WI38 (cell line): Measurements from ENCODE around the gene SPATA31D1.

Experiments used
- H3K4me3 ChIP-seq: 2 replicates; pipeline ENCODE4 v1.5.1; 2011; ENCODE audit warnings: low read depth, mild to moderate bottlenecking, control low read depth, low read length
- CTCF ChIP-seq: IDR thresholded peaks from 2 replicates; pipeline ENCODE4 v1.5.1; 2012; ENCODE audit warnings: low read depth, mild to moderate bottlenecking, control low read depth, low read length

Gene SPATA31D1

DNA sequence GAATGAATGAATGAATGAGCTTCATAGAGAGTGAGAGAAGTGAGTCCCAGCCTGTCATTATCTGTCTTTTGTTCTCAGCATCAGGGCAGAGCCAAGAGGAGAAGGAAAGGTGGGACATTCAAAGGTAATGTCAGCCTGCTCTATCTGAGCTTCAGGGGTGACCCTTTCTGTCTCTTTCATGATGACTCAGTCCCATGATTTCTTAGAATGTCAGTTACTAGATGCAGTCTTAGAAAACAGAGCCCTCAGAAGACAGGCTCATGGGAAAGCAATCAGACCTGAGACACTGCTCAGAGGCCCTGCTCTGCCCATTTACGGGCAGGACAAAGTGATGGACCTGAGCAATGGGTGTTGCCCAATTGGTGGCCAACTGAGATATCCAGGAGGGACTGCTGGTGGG lies 1.1 kb downstream of the SPATA31D1 start:
- no peak overlapping the region for H3K4me3 ChIP-seq
- no peak for TF ChIP-seq CTCF

- H3K4me3 ChIP-seq, result no peak overlapping the region
- no peak for TF ChIP-seq CTCF
Measured at GRCh38 chr9:81993656-81994055, 5.1 kb downstream of the SPATA31D1 start.

DNA sequence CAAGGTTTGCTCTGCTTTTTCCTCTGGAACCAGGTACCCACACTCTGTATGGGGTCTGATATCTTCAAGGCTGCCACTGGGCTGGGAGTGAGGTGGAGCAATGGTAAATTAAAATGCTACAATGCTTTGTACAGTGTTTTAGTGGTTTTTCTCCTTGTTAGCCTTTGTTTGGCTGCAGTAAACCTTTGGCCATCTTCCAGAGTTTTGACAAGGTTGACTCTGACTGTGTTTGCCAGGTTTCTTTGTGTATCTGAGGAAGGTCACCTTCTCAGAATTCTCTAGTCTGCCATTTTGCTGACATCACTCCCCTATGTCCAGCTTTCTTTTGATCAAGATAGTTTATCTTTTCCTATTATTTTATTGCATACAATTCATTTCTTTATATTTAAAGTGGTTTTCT lies 11.2 kb downstream of the SPATA31D1 start:
- no peak for TF ChIP-seq CTCF
- no peak overlapping the region for H3K4me3 ChIP-seq

DNA sequence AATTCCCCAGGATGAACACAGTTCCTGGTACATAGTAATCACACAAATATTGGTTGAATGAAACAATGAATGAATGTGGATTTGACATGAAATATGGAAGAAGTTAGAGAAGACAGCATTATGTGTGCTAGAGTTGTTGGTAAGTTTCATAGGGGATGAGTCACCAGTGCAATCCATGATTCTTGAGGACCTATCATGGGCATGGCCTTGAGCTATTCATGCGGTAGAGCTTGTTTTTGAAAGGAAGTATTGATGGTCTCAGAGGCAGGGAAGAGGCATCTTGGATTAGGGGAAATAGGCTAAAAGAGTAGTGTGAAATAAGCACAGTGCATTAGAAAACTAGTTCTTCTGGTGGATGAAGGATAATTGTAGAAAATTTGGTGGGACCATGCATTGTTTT lies 22.1 kb downstream of the SPATA31D1 start:
- no peak overlapping the region for H3K4me3 ChIP-seq
- TF ChIP-seq CTCF, result no peak

GRCh38 chr9:82011133-82011532 lies 22.6 kb downstream of the SPATA31D1 start:
- no peak overlapping the region for H3K4me3 ChIP-seq
- TF ChIP-seq CTCF, result no peak

DNA sequence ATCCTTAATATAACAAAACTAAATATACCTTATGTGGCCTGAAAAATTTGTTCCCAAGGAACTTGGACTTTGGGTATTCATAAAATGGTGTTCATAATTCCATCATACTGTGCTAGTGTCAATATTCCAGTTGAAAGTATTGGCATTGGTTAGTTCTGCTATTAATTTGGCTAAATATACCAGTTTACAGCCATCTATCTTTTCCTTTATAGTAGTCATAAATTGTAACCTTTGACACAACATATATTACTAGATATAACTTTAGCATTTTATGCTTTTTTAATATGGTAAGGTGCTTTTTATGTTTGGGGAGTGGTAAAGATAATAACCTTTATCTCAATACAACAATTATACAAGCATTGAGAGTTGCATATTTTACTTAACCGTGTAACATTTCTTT lies 23.7 kb downstream of the SPATA31D1 start:
- TF ChIP-seq CTCF, result no peak
- no peak overlapping the region for H3K4me3 ChIP-seq

DNA sequence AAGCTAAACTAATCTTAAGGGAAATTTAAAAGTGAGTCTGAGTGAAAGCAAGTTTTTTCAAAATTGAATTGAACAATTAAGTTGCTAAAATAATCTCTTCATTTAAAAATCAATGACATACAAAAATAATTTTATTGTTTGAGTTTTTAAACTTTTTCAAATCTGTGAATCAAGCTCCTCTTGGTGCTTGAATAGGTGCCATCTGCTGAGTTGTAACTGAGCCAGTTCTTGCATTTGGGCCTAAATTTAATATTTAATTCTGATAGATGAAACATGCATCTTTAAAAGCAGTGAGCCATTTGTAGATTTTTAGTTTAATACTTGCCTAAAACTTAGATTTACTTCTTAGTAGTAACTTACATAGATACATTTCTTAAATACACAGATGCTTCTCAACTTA lies 31.8 kb downstream of the SPATA31D1 start:
- no peak overlapping the region for H3K4me3 ChIP-seq
- TF ChIP-seq CTCF, result no peak
